GM19324 (cell line): ENCODE results near the gene DUSP2.
A peak's percentile ranks its signal among the peaks of the same experiment; 100 is the strongest.
"Not testable (repeated sequence)": the region's sequence is repeated elsewhere in the genome, so short reads cannot be mapped to it uniquely, and the experiment has no call there.

Source experiments
- ATAC-seq: cut with Tn5 transposase; IDR thresholded peaks from one replicate; pipeline ENCODE4 v1.9.1; 2021; ENCODE audit warnings: mild to moderate bottlenecking, moderate library complexity; ENCODE audit not compliant: unreplicated experiment, low FRiP score

Gene DUSP2

DNA sequence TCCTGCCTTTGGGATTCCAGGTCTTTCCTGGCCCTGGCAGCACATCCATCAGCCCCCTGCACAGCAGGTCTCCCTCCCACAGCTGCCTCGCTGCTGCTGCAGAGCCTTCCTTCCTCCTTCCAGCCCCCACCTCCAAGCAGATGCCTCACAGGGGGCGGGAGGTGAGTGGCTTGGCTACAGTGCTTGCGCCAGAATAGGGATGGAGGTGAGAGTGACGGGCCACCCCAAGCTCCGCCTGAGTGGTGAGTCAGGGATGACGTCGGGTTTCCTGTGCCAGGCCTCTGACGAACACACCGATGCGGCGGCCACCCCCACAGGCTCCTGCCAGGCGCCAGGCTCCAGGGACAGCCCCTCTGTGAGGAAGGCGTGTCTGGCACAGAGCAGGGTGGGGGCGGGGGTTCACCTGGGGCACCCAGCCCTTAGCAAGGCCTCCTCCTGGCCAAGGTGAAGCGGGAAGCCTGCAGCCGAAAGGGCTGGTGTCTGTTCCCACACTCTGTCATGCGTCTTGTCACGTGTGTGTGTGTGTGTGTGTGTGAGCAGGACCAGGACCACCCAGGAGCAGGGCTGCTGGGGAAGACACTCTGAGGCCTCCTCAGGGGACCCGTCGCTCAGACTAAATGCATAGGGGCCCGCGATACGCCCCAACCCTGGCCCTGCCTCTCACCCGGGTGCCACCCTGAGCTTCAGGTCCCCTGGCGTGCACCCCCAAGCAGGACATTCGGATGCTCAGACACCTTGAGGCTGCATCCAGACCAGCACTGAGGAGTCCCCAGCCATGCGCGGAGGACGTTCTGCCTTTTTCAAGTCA, 3.4 kb upstream of the DUSP2 start:
- peak; percentile 35 for ATAC-seq

GRCh38 chr2:96147593-96148201, 2.5 kb upstream of the DUSP2 start:
- ATAC-seq: no peak

GRCh38 chr2:96146881-96147592, 1.8 kb upstream of the DUSP2 start:
- no peak for ATAC-seq

DNA sequence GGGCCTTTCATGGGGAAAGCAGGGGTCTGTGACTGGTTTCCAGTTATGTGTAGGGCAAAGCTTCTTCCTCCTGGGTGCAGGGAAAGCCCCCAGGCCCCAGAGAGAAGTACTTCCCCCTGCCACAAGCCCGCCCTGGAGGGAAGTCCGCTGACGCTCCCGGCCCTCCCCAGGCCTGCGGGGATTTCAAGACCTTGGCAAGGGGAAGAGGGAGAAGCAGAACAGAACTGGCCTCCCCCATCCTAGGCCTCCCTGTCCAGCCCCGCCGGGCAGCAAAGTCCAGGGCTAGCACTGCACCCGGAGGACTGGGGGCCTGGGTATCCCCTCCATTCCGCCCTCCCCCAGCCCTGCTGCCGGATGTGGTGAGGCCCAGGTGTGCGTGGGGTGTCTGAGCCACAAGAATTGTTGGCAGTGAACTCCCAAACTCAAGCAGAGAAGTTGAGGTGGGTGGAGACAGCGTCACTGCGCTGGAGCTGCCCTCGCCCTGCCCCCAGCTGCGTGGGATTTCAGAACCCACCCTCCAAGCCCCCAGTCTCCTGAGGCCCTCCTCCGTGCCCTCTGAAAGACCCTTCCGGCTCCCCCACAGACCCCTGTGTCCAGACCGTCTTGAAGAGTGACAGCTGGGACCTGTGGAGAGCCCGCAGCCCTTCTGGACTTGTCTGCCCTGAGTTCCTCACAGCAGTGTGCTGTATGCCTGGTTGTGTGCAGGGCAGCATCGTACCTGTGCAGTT, 1.1 kb upstream of the DUSP2 start:
- peak; percentile 26 for ATAC-seq

DNA sequence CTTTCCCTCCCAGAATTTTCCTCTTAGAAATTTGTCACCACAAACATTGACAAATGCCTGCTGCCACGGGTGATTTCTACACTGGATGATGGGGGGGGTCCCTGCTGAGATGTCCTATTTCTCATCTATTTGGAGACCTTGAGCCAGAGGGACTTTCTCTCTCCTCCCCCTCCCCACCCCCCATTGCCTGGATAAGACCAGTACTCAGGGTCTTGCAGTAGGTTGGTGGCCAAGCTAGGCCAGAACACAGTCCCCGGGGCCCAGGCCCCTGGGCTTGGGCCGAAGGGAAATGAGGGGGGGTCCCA, 560 bp upstream of the DUSP2 start:
- no peak for ATAC-seq

- no peak for ATAC-seq
Observed at GRCh38 chr2:96144481-96145035, 682 bp downstream of the DUSP2 start.

- no peak for ATAC-seq
Observed at GRCh38 chr2:96143848-96144480, 1.3 kb downstream of the DUSP2 start.

DNA sequence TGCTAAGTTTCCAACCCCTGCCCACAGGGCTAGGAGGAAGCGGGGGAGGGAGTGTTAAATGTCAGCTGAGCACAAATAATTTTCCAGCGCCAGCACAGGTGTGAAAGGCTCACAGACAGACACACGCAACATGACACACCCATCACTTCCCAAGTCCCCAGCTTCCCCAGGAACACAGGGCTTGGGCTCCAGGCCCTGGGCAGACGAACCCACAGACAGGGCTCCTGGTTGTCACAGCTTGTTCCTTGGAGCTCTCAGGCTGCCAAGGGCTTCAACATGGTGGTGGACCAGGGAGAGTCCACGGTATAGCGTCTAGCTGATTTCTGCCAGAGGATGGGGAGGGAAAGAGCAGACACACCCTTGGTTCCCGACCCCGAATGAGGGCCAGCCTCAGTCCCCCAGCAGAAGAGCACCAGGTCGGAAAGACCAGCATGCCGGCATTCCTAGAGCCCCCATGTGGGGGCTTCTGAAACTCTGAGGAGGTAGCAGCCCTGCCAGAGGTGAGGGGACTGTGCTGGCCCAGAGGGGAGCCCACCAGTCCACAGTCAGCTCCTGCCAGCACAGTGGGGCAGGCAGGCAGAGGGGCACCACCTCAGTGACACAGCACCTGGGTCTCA, 1.9 kb downstream of the DUSP2 start:
- ATAC-seq: no peak

DNA sequence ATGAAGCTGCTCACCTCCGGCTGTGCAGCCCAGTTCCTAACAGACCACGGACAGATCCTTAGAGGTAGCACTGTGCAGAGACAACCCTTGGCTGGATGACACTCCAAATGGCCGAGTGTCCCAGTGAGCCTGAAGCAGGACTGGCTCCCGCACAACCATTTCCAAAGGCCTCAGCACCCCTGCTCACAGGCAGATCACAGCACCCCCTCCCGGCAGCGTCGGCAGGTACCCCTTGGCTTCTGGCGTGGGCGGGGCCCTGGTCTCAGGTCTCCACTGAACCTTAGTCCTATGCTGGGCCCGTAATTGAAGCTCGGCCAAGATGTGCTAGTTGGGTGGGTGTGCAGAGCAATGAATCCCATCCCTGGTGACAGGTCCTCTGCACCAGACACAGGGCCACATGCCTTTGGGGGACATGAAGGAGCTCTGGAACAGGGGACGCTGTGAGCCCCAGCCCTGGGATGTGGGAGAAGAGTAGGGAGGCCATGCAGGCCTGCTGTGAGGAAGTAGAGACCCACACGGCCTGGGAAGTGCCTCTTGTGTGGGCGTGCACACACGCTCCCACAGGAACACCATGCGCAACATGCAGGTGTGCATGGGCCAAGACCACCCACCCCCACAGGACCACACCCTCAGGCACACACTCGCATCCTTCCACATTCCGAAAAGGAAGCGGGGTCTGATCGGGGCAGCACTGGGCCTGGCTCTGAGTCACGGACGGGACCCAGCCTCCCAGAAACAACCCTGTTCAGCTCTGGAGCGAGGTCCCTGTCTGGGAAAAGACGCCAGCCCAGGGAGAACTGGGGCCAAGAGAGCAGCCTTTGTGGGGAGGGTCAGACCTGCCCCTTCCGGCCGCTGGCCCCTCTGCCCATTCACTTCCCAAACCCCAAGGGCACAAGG, 2.8 kb downstream of the DUSP2 start:
- no peak for ATAC-seq

GRCh38 chr2:96141624-96141967, 3.6 kb downstream of the DUSP2 start:
- not testable (repeated sequence) for ATAC-seq

- ATAC-seq: no peak
Observed at GRCh38 chr2:96140941-96141623, 4.2 kb downstream of the DUSP2 start.

DNA sequence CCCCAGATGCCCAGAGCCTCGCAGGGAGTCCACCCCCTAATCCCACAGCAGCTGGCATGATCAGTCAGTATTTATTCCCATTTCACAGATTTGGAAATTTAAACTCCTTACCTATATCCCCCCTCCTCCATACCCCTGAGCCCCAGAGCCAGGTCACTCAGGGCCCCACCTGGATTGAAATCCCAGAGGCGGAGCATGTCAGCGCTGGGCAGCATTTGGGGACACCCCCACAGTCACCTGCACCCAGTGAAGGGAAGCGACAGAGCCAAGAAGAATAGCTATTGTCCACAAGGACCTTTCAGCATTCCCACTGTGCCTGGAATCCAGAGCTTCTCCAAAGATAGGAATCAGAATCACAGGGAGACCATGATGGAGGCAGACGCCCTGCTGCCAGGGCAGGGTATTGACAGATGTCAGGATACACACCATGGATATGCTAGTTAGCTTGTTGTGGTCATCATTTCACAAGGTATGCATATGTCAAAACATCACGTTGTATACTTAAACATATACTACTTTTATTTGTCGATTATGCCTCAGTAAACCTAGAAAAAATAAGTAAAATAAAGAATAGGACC, 6.0 kb downstream of the DUSP2 start:
- no peak for ATAC-seq

DNA sequence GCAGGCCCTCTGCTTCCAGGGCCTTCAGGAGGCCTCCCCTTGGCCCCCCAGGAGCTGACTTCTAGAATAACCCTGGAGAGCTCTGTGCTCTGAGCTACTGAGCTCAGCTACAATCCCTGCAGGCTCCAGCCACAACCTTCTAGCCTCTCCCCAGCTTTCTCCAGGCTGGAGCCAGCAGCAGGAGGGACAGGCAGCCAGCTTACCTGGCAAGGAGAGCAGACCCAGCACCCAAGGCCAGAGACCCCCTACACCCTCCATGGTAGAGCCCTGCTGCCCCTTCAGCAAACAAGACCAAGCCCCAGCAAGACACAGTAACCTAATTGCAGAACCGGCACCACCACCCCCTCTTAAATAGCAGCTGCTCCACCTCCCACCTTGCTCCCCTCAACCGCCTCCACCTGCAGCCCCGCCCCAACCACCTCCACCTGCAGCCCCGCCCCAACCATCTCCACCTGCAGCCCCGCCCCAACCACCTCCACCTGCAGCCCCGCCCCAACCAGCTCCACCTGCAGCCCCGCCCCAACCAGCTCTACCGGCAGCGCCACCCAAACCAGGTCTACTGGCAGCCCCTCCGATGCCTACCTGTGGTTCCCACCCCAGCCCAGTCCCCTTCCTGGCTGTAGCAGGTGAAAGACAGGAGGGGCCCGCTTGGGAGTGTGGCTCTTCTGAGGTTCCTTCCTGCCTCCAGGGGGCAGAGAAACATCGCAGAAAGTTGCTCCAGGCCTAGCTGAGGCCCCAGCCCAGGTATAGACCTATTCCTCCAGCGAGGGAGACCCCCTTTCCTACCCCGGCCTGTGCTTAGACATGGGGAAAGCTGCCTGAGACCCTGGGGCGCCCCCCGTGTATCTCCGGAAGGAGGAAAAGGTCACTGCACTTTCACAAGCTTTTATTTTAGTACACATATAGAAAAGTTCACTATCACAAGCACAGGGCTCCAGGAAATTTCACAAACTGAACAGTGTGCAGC, 6.8 kb downstream of the DUSP2 start, which contains the start of gene ASTL:
Gene ASTL, minus strand, starts transcription at position 324 of the 967 bp plus-strand sequence. Its CDS starts 66 bp downstream, at position 258.
- ATAC-seq: no peak

DNA sequence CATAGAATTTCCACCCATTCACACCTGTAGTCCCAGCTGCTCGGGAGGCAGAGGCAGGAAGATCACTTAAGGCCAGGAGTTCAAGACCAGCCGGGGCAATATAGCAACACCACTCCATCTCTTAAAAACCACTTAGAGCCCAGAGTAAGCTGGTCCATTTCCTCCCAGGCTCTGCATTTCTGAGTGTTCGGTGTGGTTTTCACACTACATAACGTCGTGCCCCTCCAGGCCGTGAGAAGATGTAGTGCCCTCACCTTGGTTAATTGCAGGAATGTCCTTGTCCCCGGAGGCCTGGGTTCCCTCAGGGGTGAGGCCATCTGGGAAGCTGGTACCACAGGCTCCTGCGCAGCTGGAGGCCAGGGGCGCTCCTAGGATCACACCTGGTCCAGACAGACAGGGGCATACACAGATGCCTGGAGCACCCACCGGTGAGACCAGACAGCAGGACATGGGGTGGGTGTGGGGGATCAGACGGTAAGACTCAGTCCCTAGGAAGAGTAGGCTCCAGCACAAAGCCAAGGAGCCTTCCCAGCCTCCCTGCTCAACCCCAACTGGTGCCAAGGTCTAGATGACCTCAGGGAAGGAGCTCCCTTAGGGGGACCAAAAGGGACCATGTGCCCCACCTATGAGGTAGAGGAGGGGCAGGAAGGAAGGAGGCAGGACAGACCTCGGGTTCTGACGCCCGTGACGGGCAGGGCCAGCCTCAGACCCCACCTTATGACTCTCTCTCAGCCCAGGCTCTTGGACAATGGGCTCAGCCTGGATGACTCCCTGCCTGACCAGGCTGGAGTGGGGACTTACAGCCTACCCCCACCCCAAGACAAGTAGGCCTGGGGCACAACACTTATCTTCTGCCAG, 7.7 kb downstream of the DUSP2 start:
- no peak for ATAC-seq

DNA sequence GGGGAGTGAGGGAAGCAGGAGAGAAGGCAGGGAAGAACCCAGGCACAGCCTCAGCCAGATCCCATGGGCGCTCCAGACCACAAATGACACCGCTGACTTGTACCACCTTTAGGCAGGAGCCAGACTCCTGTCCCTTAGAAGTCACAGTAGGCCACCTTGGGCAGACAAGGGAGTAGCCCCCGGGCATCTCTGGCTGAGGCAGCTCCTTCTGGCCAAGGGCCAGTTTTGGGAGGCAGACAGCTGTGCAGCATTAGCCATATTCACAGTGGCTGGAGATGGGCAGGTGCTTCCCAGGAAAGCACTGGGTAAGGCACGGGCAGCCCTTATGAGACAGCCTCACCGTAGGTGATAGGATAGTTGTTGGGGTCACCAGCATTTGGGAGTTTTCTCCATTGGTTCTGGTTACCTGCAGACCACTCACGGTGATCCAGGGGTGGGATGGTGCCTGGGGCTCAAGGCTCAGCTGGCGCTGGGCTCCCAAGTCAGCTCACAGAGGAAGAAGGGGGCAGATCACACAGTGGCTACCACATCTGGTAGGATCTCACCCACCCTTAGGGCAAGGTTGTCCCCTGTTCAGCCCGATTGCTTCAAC, 9.0 kb downstream of the DUSP2 start:
- ATAC-seq: no peak

DNA sequence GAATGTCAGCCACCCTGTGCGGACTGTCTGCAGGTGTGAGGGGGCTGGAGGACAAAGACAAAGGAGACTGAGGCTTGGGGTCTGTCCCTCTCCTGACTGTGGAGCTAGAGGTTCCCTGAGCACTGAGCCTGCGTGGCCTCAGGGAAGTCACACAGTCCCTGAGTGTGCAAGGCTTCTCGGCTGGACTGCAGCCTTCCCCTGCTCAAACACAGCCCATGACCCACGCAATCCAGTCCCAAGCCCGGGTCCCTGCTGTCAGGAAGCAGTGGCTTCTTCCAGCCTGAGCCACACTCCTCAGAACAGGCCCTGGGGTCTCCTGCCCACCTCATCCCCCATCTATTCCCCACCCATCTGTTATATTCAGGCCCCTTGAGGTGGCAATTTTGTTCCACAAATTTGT, 9.6 kb downstream of the DUSP2 start:
- no peak for ATAC-seq
